Stimulated activated naive B cell treated with anti-CD40 and anti-IgM and Interleukin-4, amounts not matched to agents 10 μg/mL and 1 μg/mL and 100 μg/mL, for 72 hours (primary cell): Measurements from ENCODE around the gene ARHGAP44.
"Not testable (repeated sequence)": the region's sequence is repeated elsewhere in the genome, so short reads cannot be mapped to it uniquely, and the experiment has no call there.

ENCODE experiments used
- ATAC-seq, 2 donors: fragments of 150-1000 bp; cut with Tn5 transposase; replicated peaks; 2 replicates each; pipeline ENCODE4 v1.10.0; 2021; ENCODE audit warnings: moderate library complexity in 1 of 2
- DNase-seq: peaks from one replicate; pipeline ENCODE4 v3.0.0; 2021
- H3K27ac Mint-ChIP-seq: one replicate; pipeline ENCODE4 v1.8.0; 2022; ENCODE audit warnings: mild to moderate bottlenecking, mixed read lengths
- H3K27me3 Mint-ChIP-seq, 2 donors: one replicate each; pipeline ENCODE4 v1.8.0; 2022; ENCODE audit warnings: mixed read lengths in 2 of 2
- H3K36me3 Mint-ChIP-seq, 2 donors: one replicate each; pipeline ENCODE4 v1.8.0; 2022; ENCODE audit warnings: mixed read lengths in 2 of 2, mild to moderate bottlenecking in 1 of 2
- H3K4me1 Mint-ChIP-seq, 2 donors: one replicate each; pipeline ENCODE4 v1.8.0; 2022; ENCODE audit warnings: mixed read lengths in 2 of 2, mild to moderate bottlenecking in 1 of 2
- H3K4me3 Mint-ChIP-seq, 2 donors: one replicate each; pipeline ENCODE4 v1.8.0; 2022; ENCODE audit warnings: mild to moderate bottlenecking in 2 of 2, mixed read lengths in 2 of 2, moderate library complexity in 1 of 2
- H3K9me3 Mint-ChIP-seq, 2 donors: one replicate each; pipeline ENCODE4 v1.8.0; 2022; ENCODE audit warnings: mixed read lengths in 2 of 2, mild to moderate bottlenecking in 1 of 2

ARHGAP44 gene

DNA sequence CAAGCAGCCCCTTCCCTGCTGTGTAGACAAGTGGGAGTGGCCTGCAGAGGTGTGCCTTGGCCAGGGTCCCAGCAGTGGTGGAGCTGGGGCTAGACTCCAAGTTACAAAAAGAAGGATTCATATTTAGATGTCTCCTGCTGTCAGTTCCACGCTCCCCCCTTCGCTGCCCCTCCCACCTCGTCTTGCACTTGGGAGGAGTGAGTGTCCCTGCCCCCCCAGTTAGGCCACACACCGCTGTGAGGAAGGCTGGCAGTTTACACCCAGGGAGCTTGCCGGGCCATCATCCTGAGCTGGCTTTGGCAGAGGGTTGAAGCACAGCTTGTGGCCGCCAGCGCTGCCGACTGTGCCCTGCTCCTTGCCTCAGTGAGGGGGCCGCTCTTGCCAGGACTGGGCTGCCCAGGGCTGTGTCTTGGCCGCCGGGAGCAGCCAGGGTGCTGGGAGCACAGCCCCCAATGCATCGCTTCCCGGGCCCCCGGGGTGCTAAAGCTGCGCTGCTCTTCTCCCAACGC, 184.3 kb downstream of the ARHGAP44 start:
- Mint-ChIP-seq H3K36me3 (no peaks in the 10 kb centered on the region), H3K9me3 (no peaks in the 10 kb centered on the region), H3K27me3 (peaks cover 45 to 68% of the 10 kb centered on the region in 2 donors), H3K4me1 (peaks cover 3 to 5% of the 10 kb centered on the region in 2 donors), H3K4me3 (no peak overlapping the region), H3K27ac (no peak overlapping the region)
- DNase-seq (no peak), ATAC-seq (peak in 1 of 2 donors; percentile 6)

GRCh38 chr17:12974005-12974531, 184.8 kb downstream of the ARHGAP44 start:
- ATAC-seq = no peak
- Mint-ChIP-seq H3K4me1 (peaks cover 3 to 5% of the 10 kb centered on the region in 2 donors), H3K9me3 (no peaks in the 10 kb centered on the region), H3K27ac (no peak overlapping the region), H3K27me3 (peaks cover 45 to 67% of the 10 kb centered on the region in 2 donors), H3K4me3 (peak overlapping the region in 1 of 2 donors; percentile 59), H3K36me3 (no peaks in the 10 kb centered on the region)
- no peak for DNase-seq

DNA sequence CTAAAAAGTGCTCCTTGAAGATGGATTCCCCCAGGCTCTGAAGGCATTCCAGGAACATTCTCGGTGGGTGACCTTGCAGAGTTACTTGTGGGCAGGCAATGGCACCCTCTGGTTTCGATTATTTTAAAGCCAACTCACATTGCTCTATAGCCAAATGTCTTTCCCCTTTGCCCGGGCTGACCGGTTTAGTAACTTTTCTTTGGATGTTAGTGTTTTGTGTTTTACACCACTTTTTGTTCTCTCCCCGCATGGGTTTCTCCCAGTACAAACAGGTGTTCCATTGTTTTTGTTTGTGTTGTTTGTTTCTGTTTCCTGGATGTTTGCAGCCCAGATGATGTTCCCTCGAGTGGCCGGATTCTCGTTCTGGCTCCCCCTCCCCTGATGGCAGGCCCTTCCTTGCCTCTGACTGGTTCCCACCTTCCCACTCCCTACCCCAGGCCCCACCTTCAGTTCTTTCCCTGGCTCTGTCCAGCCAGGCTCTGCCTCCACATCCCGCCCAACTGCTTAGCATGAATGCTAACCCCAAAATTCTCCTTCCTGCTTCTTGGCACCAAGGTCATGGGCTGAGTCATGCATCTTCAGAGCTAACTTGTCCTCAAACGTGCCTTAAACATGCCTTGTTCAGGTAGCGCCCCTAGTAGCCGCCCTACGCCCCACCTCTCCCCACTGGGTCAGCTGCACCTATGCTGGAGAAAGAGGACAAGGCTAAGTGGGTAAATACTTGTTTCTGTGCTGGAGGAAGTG, 187.9 kb downstream of the ARHGAP44 start:
- Mint-ChIP-seq H3K27me3 (peaks cover 40 to 53% of the 10 kb centered on the region in 2 donors), H3K27ac (no peak overlapping the region), H3K9me3 (no peaks in the 10 kb centered on the region), H3K36me3 (no peaks in the 10 kb centered on the region), H3K4me3 (no peak overlapping the region), H3K4me1 (peaks cover 3 to 5% of the 10 kb centered on the region in 2 donors)
- DNase-seq = no peak
- no peak for ATAC-seq

DNA sequence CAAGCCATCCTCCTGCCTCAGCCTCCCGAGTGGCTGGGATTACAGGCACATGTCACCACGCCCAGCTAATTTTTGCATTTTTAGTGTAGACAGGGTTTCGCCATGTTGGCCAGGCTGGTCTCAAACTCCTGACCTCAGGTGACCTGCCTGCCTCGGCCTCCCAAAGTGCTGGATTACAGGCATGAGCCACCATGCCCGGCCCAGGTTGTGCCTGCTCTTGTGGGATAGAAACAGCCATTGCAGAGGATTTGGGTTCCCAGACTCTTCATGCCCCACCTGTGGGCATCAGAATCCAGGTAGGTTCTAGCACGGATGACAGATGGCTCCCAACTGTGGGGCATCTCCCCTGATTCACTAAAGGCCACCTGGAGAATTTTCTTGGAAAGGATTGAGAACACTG, 189.5 kb downstream of the ARHGAP44 start:
- not testable (repeated sequence) for DNase-seq, ATAC-seq, H3K36me3 Mint-ChIP-seq, H3K27ac Mint-ChIP-seq, H3K4me1 Mint-ChIP-seq, H3K9me3 Mint-ChIP-seq, H3K4me3 Mint-ChIP-seq
- peaks cover 29 to 43% of the 10 kb centered on the region in 2 donors for H3K27me3 Mint-ChIP-seq

GRCh38 chr17:12979246-12979645, 189.9 kb downstream of the ARHGAP44 start:
- Mint-ChIP-seq H3K4me3 (no peak overlapping the region), H3K27ac (peak overlapping the region; percentile 11)

GRCh38 chr17:12979826-12980500, 190.7 kb downstream of the ARHGAP44 start:
- no peaks in the 10 kb centered on the region for H3K36me3 Mint-ChIP-seq
- H3K4me1 Mint-ChIP-seq = peaks cover 3 to 5% of the 10 kb centered on the region in 2 donors
- DNase-seq (no peak), ATAC-seq (no peak)
- no peak overlapping the region for H3K4me3 Mint-ChIP-seq
- H3K9me3 Mint-ChIP-seq = no peaks in the 10 kb centered on the region
- H3K27ac Mint-ChIP-seq = no peak overlapping the region
- H3K27me3 Mint-ChIP-seq = peaks cover 21 to 37% of the 10 kb centered on the region in 2 donors

More at GRCh38 chr17:12979246-12979645, 189.9 kb downstream of the ARHGAP44 start:
- no peak for ATAC-seq
- no peaks in the 10 kb centered on the region for H3K9me3 Mint-ChIP-seq
- H3K27me3 Mint-ChIP-seq = peaks cover 24 to 38% of the 10 kb centered on the region in 2 donors
- peaks cover 3 to 5% of the 10 kb centered on the region in 2 donors for H3K4me1 Mint-ChIP-seq
- no peaks in the 10 kb centered on the region for H3K36me3 Mint-ChIP-seq
- no peak for DNase-seq

DNA sequence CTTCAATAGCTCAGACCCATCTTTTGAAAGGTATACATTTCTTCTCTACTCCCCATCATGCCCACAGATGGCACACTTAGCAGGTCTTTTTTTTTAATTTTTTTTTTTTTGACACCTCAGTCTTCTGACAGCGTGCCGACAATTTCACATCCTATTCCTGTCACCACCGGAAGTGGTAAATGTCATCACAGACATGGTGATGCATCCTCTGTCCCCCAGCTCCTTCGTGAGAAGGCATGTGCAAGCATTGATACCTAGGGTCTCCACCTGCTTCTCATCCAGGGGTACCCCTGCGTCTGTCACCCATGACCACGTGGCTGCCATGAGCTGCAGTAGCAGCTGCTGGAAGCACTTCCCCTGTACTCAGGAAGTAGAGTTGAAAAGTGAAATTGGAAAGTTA, 192.9 kb downstream of the ARHGAP44 start:
- Mint-ChIP-seq H3K27me3 (peaks cover 7 to 18% of the 10 kb centered on the region in 2 donors), H3K27ac (no peak overlapping the region), H3K9me3 (no peaks in the 10 kb centered on the region), H3K4me1 (peaks cover 3 to 10% of the 10 kb centered on the region in 2 donors), H3K36me3 (no peaks in the 10 kb centered on the region), H3K4me3 (no peak overlapping the region)
- DNase-seq (no peak), ATAC-seq (no peak)

DNA sequence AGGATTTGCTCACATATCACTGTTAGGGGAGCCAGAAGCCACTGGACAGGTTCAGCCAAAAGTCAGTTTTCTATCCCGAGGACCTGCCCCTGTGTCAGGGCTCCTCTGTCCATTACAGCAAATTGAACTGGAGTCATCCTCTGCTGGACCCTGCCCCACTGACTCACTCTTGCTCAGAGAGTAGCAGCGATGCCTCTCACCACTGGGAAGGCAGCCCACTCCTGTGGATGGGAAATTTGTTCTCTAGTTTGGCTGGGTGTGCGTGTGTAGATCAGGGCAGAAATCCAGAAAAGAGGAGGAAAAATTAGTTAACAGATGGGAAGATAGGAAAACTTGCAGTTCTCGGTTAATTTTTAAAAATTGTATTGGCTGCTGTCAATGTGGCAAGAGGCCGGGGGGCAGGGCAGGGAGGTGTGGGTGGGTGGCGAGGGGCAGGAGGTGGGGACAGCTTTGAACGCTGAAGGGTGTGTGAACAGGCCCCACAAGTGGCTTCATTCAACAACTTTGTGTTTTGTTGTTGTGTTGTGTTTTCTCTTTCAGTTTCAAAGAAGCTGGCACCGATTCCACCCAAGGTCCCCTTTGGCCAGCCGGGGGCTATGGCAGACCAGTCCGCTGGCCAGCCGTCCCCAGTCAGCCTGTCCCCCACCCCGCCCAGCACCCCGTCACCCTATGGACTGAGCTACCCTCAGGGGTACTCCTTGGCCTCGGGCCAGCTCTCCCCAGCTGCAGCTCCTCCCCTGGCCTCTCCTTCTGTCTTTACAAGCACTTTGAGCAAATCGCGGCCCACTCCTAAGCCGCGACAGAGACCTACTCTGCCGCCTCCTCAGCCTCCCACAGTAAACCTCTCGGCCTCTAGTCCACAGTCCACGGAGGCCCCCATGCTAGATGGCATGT, 194.9 kb downstream of the ARHGAP44 start:
- peaks cover 3 to 14% of the 10 kb centered on the region in 2 donors for H3K27me3 Mint-ChIP-seq
- ATAC-seq = no peak
- H3K4me1 Mint-ChIP-seq = peaks cover 11 to 21% of the 10 kb centered on the region in 2 donors
- H3K9me3 Mint-ChIP-seq = no peaks in the 10 kb centered on the region
- H3K27ac Mint-ChIP-seq = peak overlapping the region; percentile 48
- no peak for DNase-seq
- no peak overlapping the region for H3K4me3 Mint-ChIP-seq
- H3K36me3 Mint-ChIP-seq = peaks cover 0 to 7% of the 10 kb centered on the region in 2 donors

GRCh38 chr17:12985431-12986293, 196.4 kb downstream of the ARHGAP44 start:
- Mint-ChIP-seq H3K4me3 (no peak overlapping the region), H3K9me3 (no peaks in the 10 kb centered on the region), H3K27me3 (peaks cover 0 to 14% of the 10 kb centered on the region in 2 donors), H3K36me3 (peaks cover 7 to 19% of the 10 kb centered on the region in 2 donors), H3K27ac (no peak overlapping the region), H3K4me1 (peaks cover 19 to 31% of the 10 kb centered on the region in 2 donors)
- ATAC-seq = no peak
- no peak for DNase-seq

- Mint-ChIP-seq H3K4me1 (peaks cover 22 to 31% of the 10 kb centered on the region in 2 donors), H3K9me3 (no peaks in the 10 kb centered on the region), H3K27ac (no peak overlapping the region), H3K36me3 (peaks cover 12 to 33% of the 10 kb centered on the region in 2 donors), H3K27me3 (peaks cover 0 to 10% of the 10 kb centered on the region in 2 donors), H3K4me3 (no peak overlapping the region)
- no peak for DNase-seq
- ATAC-seq = no peak
These were observed 197.8 kb downstream of the ARHGAP44 start for GRCh38 chr17:12987120-12987519.

- DNase-seq = no peak
- H3K9me3 Mint-ChIP-seq = no peaks in the 10 kb centered on the region
- H3K27ac Mint-ChIP-seq = peak overlapping the region; percentile 21
- no peaks in the 10 kb centered on the region for H3K27me3 Mint-ChIP-seq
- H3K36me3 Mint-ChIP-seq = peaks cover 24 to 56% of the 10 kb centered on the region in 2 donors
- H3K4me3 Mint-ChIP-seq = no peak overlapping the region
- peaks cover 19 to 24% of the 10 kb centered on the region in 2 donors for H3K4me1 Mint-ChIP-seq
- ATAC-seq = no peak
These were observed 200.9 kb downstream of the ARHGAP44 start for GRCh38 chr17:12990041-12990808.

GRCh38 chr17:12990926-12991325, 201.6 kb downstream of the ARHGAP44 start:
- Mint-ChIP-seq H3K4me1 (peaks cover 19 to 21% of the 10 kb centered on the region in 2 donors), H3K27ac (peak overlapping the region; percentile 42), H3K36me3 (peaks cover 30 to 60% of the 10 kb centered on the region in 2 donors), H3K4me3 (no peak overlapping the region), H3K9me3 (no peaks in the 10 kb centered on the region), H3K27me3 (no peaks in the 10 kb centered on the region)
- no peak for DNase-seq
- no peak for ATAC-seq
